Epithelial cell of proximal tubule (primary cell): Measurements from ENCODE around the gene FAM228A. TPM values are rescaled to one million over a fixed set of nuclear protein-coding genes. Genes with fewer than 3 reads are reported as not detected.

Experiments
- DNase-seq: peaks from one replicate; pipeline ENCODE4 v3.0.0-alpha.2; 2011; ENCODE audit warnings: low read depth
- H3K4me3 ChIP-seq: 2 replicates; pipeline ENCODE4 v1.5.1; 2011; ENCODE audit warnings: low read depth, mild to moderate bottlenecking, low read length
- CTCF ChIP-seq: conservative IDR thresholded peaks from 2 replicates; pipeline ENCODE4 v1.5.1; 2012; ENCODE audit warnings: low read depth, mild to moderate bottlenecking, low read length
- total RNA-seq: library from RNA; depleted of rRNA; stranded (reverse); fragments of >200 nt; gene quantifications from 2 replicates; pipeline ENCODE4 v1.2.3, GENCODE V29; 2015

FAM228A gene
- total RNA-seq, 1 donor from 2014 or later, result not detected

GRCh38 chr2:24158131-24158530, 16.7 kb upstream of the FAM228A start:
- DNase-seq, result no peak
- TF ChIP-seq CTCF, result no peak
- H3K4me3 ChIP-seq, result no peak overlapping the region

- TF ChIP-seq CTCF, result no peak
- no peak overlapping the region for H3K4me3 ChIP-seq
- DNase-seq, result no peak
Measured at GRCh38 chr2:24159708-24160107, 15.1 kb upstream of the FAM228A start.

- DNase-seq, result no peak
- TF ChIP-seq CTCF, result no peak
- H3K4me3 ChIP-seq, result no peak overlapping the region
Measured at GRCh38 chr2:24160761-24161160, 14.1 kb upstream of the FAM228A start.

- no peak for TF ChIP-seq CTCF
- no peak overlapping the region for H3K4me3 ChIP-seq
- DNase-seq, result no peak
Measured at GRCh38 chr2:24162494-24162893, 12.4 kb upstream of the FAM228A start.

- DNase-seq, result no peak
- H3K4me3 ChIP-seq, result no peak overlapping the region
- TF ChIP-seq CTCF, result no peak
Measured at GRCh38 chr2:24163186-24163585, 11.7 kb upstream of the FAM228A start.

GRCh38 chr2:24163601-24164000, 11.3 kb upstream of the FAM228A start:
- no peak for DNase-seq
- no peak overlapping the region for H3K4me3 ChIP-seq
- TF ChIP-seq CTCF, result no peak

GRCh38 chr2:24164416-24164973, 10.4 kb upstream of the FAM228A start:
- peak; percentile 77 for TF ChIP-seq CTCF
- H3K4me3 ChIP-seq, result no peak overlapping the region
- no peak for DNase-seq
